GM19438 (cell line): Measurements from ENCODE around the gene MAP3K2.

ENCODE experiments used
- ATAC-seq: cut with Tn5 transposase; IDR thresholded peaks from one replicate; pipeline ENCODE4 v1.9.1; 2021; ENCODE audit warnings: low read depth; ENCODE audit not compliant: unreplicated experiment

Gene MAP3K2, protein sequence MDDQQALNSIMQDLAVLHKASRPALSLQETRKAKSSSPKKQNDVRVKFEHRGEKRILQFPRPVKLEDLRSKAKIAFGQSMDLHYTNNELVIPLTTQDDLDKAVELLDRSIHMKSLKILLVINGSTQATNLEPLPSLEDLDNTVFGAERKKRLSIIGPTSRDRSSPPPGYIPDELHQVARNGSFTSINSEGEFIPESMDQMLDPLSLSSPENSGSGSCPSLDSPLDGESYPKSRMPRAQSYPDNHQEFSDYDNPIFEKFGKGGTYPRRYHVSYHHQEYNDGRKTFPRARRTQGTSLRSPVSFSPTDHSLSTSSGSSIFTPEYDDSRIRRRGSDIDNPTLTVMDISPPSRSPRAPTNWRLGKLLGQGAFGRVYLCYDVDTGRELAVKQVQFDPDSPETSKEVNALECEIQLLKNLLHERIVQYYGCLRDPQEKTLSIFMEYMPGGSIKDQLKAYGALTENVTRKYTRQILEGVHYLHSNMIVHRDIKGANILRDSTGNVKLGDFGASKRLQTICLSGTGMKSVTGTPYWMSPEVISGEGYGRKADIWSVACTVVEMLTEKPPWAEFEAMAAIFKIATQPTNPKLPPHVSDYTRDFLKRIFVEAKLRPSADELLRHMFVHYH

GRCh38 chr2:127387655-127388422, at the start of gene MAP3K2:
TSS of gene MAP3K2 (minus strand) at chr2:127387975. CDS start at chr2:127343129, 44,846 bp downstream.
- peak; percentile 60 for ATAC-seq

GRCh38 chr2:127437056-127437455, 49.3 kb upstream of the MAP3K2 start:
- no peak for ATAC-seq

DNA sequence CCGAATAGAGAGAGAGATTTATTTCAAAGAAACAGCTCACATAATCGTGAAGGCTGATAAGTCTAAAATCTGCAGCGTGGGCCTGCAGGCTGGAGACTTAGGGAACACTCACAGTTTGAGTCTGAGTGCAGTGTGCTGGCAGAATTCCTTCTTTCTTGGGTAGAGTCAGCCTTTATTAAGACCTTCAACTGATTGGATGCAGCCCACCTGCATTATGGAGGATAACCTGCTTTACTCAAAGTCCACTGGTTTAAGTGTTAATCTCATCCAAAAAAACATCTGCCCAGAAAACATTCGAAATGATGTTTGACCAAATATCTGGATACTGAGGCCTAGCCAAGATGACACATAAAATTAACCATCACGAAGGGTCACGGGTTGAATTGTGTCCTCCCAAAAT, 46.7 kb upstream of the MAP3K2 start:
- ATAC-seq, result no peak

- ATAC-seq, result no peak
Measured at GRCh38 chr2:127431408-127432023, 43.7 kb upstream of the MAP3K2 start.

GRCh38 chr2:127429844-127430425, 42.2 kb upstream of the MAP3K2 start:
- no peak for ATAC-seq

GRCh38 chr2:127429291-127429690, 41.5 kb upstream of the MAP3K2 start:
- ATAC-seq, result no peak

- ATAC-seq, result no peak
Measured at GRCh38 chr2:127428815-127429109, 41.0 kb upstream of the MAP3K2 start.

DNA sequence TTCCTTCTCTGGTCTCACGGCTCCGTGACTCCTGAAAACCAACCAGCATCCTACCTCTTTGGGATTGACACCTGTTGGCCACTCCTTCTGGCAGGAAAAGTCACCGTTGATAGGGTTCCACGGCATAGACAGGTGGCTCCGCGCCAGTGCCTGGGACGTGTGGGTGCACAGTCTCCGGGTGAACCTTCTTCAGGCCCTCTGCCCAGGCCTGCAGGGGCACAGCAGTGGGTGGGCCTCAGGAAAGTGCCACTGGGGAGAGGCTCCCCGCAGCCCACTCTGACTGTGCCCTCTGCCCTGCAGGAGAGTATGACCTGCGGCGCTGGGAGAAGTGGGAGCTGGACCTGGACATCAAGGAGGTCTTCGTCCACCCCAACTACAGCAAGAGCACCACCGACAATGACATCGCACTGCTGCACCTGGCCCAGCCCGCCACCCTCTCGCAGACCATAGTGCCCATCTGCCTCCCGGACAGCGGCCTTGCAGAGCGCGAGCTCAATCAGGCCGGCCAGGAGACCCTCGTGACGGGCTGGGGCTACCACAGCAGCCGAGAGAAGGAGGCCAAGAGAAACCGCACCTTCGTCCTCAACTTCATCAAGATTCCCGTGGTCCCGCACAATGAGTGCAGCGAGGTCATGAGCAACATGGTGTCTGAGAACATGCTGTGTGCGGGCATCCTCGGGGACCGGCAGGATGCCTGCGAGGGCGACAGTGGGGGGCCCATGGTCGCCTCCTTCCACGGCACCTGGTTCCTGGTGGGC, 40.5 kb upstream of the MAP3K2 start:
- no peak for ATAC-seq

GRCh38 chr2:127427376-127428056, 39.7 kb upstream of the MAP3K2 start:
- no peak for ATAC-seq

- ATAC-seq, result no peak
Measured at GRCh38 chr2:127426501-127427354, 39.0 kb upstream of the MAP3K2 start.

GRCh38 chr2:127425540-127426490, 38.0 kb upstream of the MAP3K2 start:
- no peak for ATAC-seq

- no peak for ATAC-seq
Measured at GRCh38 chr2:127424598-127425520, 37.1 kb upstream of the MAP3K2 start.

DNA sequence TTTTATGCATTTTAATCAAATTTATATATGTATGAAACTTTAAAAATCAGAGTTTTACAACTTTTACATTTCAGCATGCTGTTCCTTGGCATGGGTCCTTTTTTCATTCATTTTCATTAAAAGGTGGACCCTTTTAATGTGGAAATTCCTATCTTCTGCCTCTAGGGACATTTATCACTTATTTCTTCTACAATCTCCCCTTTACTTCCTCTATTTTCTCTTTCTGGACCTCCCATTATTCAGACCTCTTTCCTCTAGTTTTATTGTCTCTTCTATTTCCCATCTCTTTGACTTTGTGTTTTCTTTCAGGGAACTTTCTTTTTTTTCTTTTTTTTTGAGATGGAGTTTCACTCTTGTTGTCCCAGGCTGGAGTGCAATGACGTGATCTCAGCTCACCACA, 36.1 kb upstream of the MAP3K2 start:
- no peak for ATAC-seq

GRCh38 chr2:127423478-127423843, 35.7 kb upstream of the MAP3K2 start:
- peak; percentile 24 for ATAC-seq

GRCh38 chr2:127422559-127423477, 35.0 kb upstream of the MAP3K2 start:
- peak; percentile 56 for ATAC-seq
